ENCODE results near the gene CORIN. TPM values are rescaled to one million over a fixed set of nuclear protein-coding genes. Genes with fewer than 3 reads are reported as not detected.

Gene CORIN
- total RNA-seq, 1 experiment from 2014 or later = 3.5 TPM

GRCh38 chr4:47560682-47561081, 277.2 kb downstream of the CORIN start:
- no TSS peak for BruUV-seq (replicated peaks)
- DNase-seq (ENCODE audit: low read depth, low spot score) = no peak
- ChIA-PET RAD21 (ENCODE audit: low non-redundant PET in 1 of 2, low total read pairs in 2 of 2, uncharacterized antibody in 2 of 2, unreplicated experiment in 2 of 2) (no interaction called here), CTCF (no interaction called here), POLR2A (no interaction called here)
- H4K20me1 ChIP-seq (ENCODE audit: insufficient read depth) = no peaks in the 10 kb centered on the region
- H3K36me3 ChIP-seq (ENCODE audit: control insufficient read depth in 1 of 2, insufficient read depth in 2 of 2, low read length in 2 of 2) = no peaks in the 10 kb centered on the region
- no peak overlapping the region for H3K27ac ChIP-seq (ENCODE audit: low read depth, low read length)
- no peak overlapping the region for H3K9ac ChIP-seq (ENCODE audit: low read length)
- no peaks in the 10 kb centered on the region for H3K27me3 ChIP-seq (ENCODE audit: insufficient read depth, low read length)
- H2AFZ ChIP-seq (ENCODE audit: low read depth, low read length, poor library complexity, severe bottlenecking) = no peak overlapping the region
- peaks cover 14 to 22% of the 10 kb centered on the region in 2 experiments; a peak in 3 of 4 replicates for H3K4me1 ChIP-seq (ENCODE audit: control insufficient read depth in 1 of 2, insufficient read depth in 2 of 2, low read length in 2 of 2)
- TF ChIP-seq YY1 (IDR thresholded peaks at IDR 0.05; ENCODE audit: extremely low read depth, insufficient replicate concordance, low read depth, low read length) (no peak), POLR2A (IDR thresholded peaks at IDR 0.05; ENCODE audit: borderline replicate concordance, extremely low read depth, insufficient read depth, insufficient read length) (no peak)
- ATAC-seq = no peak
- no peaks in the 10 kb centered on the region for H3K9me2 ChIP-seq (ENCODE audit: insufficient read depth)
- no peak overlapping the region for H3K4me3 ChIP-seq (replicated peaks in 1 of 2; ENCODE audit: low read depth in 1 of 2, low read length in 2 of 2)
- no peak overlapping the region for H3K4me2 ChIP-seq (ENCODE audit: low read length)
- no peaks in the 10 kb centered on the region for H3K9me3 ChIP-seq (ENCODE audit: control insufficient read depth in 1 of 2, insufficient read depth in 1 of 2, low read depth in 1 of 2, low read length in 2 of 2)
- intact Hi-C loops (cut with micrococcal nuclease) = loop anchor here (10.0 kb wide), 1 partner anchor 524 kb away; no protein-coding TSS in a partner anchor
- H3K79me2 ChIP-seq (ENCODE audit: insufficient read depth, low read length) = no peaks in the 10 kb centered on the region

- Histone ChIP-seq H3K4me3 (replicated peaks in 1 of 2; ENCODE audit: low read depth in 1 of 2, low read length in 2 of 2) (no peak overlapping the region), H3K9ac (ENCODE audit: low read length) (no peak overlapping the region), H3K79me2 (ENCODE audit: insufficient read depth, low read length) (no peaks in the 10 kb centered on the region), H3K4me1 (ENCODE audit: control insufficient read depth in 1 of 2, insufficient read depth in 2 of 2, low read length in 2 of 2) (peaks cover 0 to 8% of the 10 kb centered on the region in 2 experiments; a peak in 1 of 4 replicates), H3K4me2 (ENCODE audit: low read length) (no peak overlapping the region), H4K20me1 (ENCODE audit: insufficient read depth) (no peaks in the 10 kb centered on the region), H3K9me2 (ENCODE audit: insufficient read depth) (no peaks in the 10 kb centered on the region), H2AFZ (ENCODE audit: low read depth, low read length, poor library complexity, severe bottlenecking) (no peak overlapping the region), H3K27ac (ENCODE audit: low read depth, low read length) (no peak overlapping the region), H3K9me3 (ENCODE audit: control insufficient read depth in 1 of 2, insufficient read depth in 1 of 2, low read depth in 1 of 2, low read length in 2 of 2) (no peaks in the 10 kb centered on the region), H3K36me3 (ENCODE audit: control insufficient read depth in 1 of 2, insufficient read depth in 2 of 2, low read length in 2 of 2) (no peaks in the 10 kb centered on the region), H3K27me3 (ENCODE audit: insufficient read depth, low read length) (no peaks in the 10 kb centered on the region)
- TF ChIP-seq ZFX (IDR thresholded peaks at IDR 0.05) = no peak
- TF ChIP-seq REST (IDR thresholded peaks at IDR 0.05; ENCODE audit: low read depth) = no peak
- TF ChIP-seq ELF1 (IDR thresholded peaks at IDR 0.05; ENCODE audit: borderline replicate concordance, low read depth) = no peak
- no peak for TF ChIP-seq ZNF274 (IDR thresholded peaks at IDR 0.05; ENCODE audit: low read depth, low read length)
- no peak for TF ChIP-seq ZBTB33 (IDR thresholded peaks at IDR 0.05; ENCODE audit: extremely low read depth, insufficient replicate concordance, low read length)
- no peak for TF ChIP-seq RAD21 (IDR thresholded peaks at IDR 0.05; ENCODE audit: low read depth)
- TF ChIP-seq TCF7L2 (IDR thresholded peaks at IDR 0.05; ENCODE audit: borderline replicate concordance, extremely low read depth, insufficient read depth, insufficient read length) = no peak
- TF ChIP-seq POLR2A (IDR thresholded peaks at IDR 0.05; ENCODE audit: borderline replicate concordance, extremely low read depth, insufficient read depth, insufficient read length) = no peak
- TF ChIP-seq FOSL1 (IDR thresholded peaks at IDR 0.05; ENCODE audit: low read depth) = no peak
- TF ChIP-seq YY1 (IDR thresholded peaks at IDR 0.05; ENCODE audit: extremely low read depth, insufficient replicate concordance, low read depth, low read length) = no peak
- POLR2A ChIA-PET = no interaction called here
- no TSS peak for BruUV-seq (replicated peaks)
- ATAC-seq = no peak
- CTCF ChIA-PET = no interaction called here
- intact Hi-C loops (cut with micrococcal nuclease) = no loop called here
- no peak for DNase-seq (ENCODE audit: low read depth, low spot score)
- RAD21 ChIA-PET (ENCODE audit: low non-redundant PET in 1 of 2, low total read pairs in 2 of 2, uncharacterized antibody in 2 of 2, unreplicated experiment in 2 of 2) = no interaction called here
Observed at GRCh38 chr4:47557255-47557654, 280.6 kb downstream of the CORIN start.

Data from HCT116 (cell line).